Endodermal cell (in vitro differentiated cells): Measurements from ENCODE around the gene CPEB3. TPM values are rescaled to one million over a fixed set of nuclear protein-coding genes. Genes with fewer than 3 reads are reported as not detected.

ENCODE experiments used
- DNase-seq: peaks from one replicate; pipeline ENCODE4 v3.0.0-alpha.2; 2017
- H3K27ac ChIP-seq: 2 replicates; pipeline ENCODE4 v1.5.1; 2013; ENCODE audit warnings: mild to moderate bottlenecking, low read depth, low read length, moderate library complexity
- H3K27me3 ChIP-seq: 2 replicates; pipeline ENCODE4 v1.6.1; 2013; ENCODE audit warnings: mild to moderate bottlenecking, low read length, moderate library complexity; ENCODE audit not compliant: insufficient read depth, control insufficient read depth, poor library complexity, severe bottlenecking
- H3K36me3 ChIP-seq: 2 replicates; pipeline ENCODE4 v1.7.0; 2013; ENCODE audit warnings: mild to moderate bottlenecking, low read length, moderate library complexity; ENCODE audit not compliant: control insufficient read depth, insufficient read depth
- H3K4me1 ChIP-seq: one replicate; pipeline ENCODE4 v1.7.0; 2013; ENCODE audit warnings: low read length; ENCODE audit not compliant: control insufficient read depth, insufficient read depth
- H3K4me3 ChIP-seq: 2 replicates; pipeline ENCODE4 v1.5.1; 2013; ENCODE audit warnings: mild to moderate bottlenecking, low read length, moderate library complexity
- H3K9ac ChIP-seq: 2 replicates; pipeline ENCODE4 v1.6.1; 2013; ENCODE audit warnings: mild to moderate bottlenecking, low read length, moderate library complexity; ENCODE audit not compliant: poor library complexity, severe bottlenecking; ENCODE audit errors: extremely low read depth
- H3K9me3 ChIP-seq: 2 replicates; pipeline ENCODE4 v1.6.1; 2013; ENCODE audit warnings: mild to moderate bottlenecking, low read length, moderate library complexity; ENCODE audit not compliant: control insufficient read depth
- H3K27ac Mint-ChIP-seq: 2 replicates; pipeline ENCODE4 v1.8.0; 2020; ENCODE audit warnings: mixed read lengths
- H3K27me3 Mint-ChIP-seq: 2 replicates; pipeline ENCODE4 v1.8.0; 2021; ENCODE audit warnings: mild to moderate bottlenecking, mixed read lengths; ENCODE audit not compliant: insufficient read depth
- H3K36me3 Mint-ChIP-seq: 2 replicates; pipeline ENCODE4 v1.8.0; 2020; ENCODE audit warnings: low read depth, mixed read lengths
- H3K4me1 Mint-ChIP-seq: 2 replicates; pipeline ENCODE4 v1.8.0; 2020; ENCODE audit warnings: mixed read lengths
- H3K4me3 Mint-ChIP-seq: 2 replicates; pipeline ENCODE4 v1.8.0; 2020; ENCODE audit warnings: mild to moderate bottlenecking, moderate library complexity, mixed read lengths
- H3K9me3 Mint-ChIP-seq: 2 replicates; pipeline ENCODE4 v1.8.0; 2020; ENCODE audit warnings: mild to moderate bottlenecking, mixed read lengths
- WGBS, 2 experiments: methylation state at CpG; one replicate each; pipeline versions ENCODE4 v1.1.5 to v1.1.7; 2013; ENCODE audit warnings: missing lambda C conversion rate in 2 of 2, mixed read lengths in 1 of 2; ENCODE audit not compliant: insufficient coverage in 1 of 2, insufficient read length in 1 of 2; 5-methylcytosine and 5-hydroxymethylcytosine counted together
- total RNA-seq, 2 donors: library from RNA; stranded (reverse); fragmentation: NEBNext Ultra II Directional in 1 of 2; extraction: Animal tissue kit (Norgen Biotek cat#: 25700) in 1 of 2; gene quantifications; 2 replicates in 1 of 2; 3 replicates in 1 of 2; pipeline ENCODE4 v1.2.1, GENCODE V29; 2021
- TF ChIP-seq, protein P1 (sequence below): fragments of 200-600 bp; sonication (generic); conservative IDR thresholded peaks from 2 replicates; pipeline ENCODE4 v1.5.0; 2021; ENCODE audit warnings: antibody characterized with exemption, mild to moderate bottlenecking

Gene CPEB3
- total RNA-seq, 2 donors from 2014 or later, result 1.1 to 1.3 TPM

- no peak overlapping the region for H3K4me3 Mint-ChIP-seq
Observed at GRCh38 chr10:92091965-92092364, 198.9 kb downstream of the CPEB3 start.

DNA sequence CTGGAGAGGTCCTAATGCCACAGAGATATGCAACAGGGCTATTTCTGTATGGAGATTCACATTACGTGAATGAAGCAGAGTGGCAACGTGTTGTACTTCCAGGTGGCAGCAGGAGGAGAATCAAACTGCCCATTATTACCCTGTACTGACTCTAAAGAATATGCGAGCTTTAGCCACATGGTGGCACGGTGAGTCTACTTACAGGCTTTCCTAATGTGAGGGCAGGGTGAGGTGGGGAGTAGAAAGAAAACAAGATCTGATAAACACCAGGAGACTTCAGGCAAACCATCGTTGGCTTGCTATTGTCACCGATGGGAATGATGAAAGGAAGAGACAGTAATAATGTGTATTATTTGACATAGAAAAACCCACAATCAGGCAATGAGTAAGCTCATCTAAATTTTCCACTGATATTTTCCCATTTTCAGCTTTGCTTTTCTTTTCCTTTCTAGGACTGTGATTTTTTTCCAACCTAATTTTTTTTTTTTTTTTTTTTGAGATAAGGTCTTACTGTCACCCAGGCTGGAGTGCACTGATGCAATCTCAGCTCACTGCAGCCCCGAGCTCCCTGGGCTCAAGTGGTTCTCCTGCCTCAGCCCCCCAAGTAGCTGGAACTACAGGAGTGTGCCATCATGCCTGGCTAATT lies 203.0 kb downstream of the CPEB3 start:
- Mint-ChIP-seq H3K9me3 (no peaks in the 10 kb centered on the region), H3K4me1 (peaks cover 2% of the 10 kb centered on the region), H3K27ac (no peak overlapping the region), H3K27me3 (no peaks in the 10 kb centered on the region), H3K36me3 (no peaks in the 10 kb centered on the region), H3K4me3 (no peak overlapping the region)
- Histone ChIP-seq H3K9me3 (no peaks in the 10 kb centered on the region), H3K9ac (no peak overlapping the region), H3K4me3 (no peak overlapping the region), H3K27ac (no peak overlapping the region), H3K36me3 (no peaks in the 10 kb centered on the region), H3K4me1 (no peaks in the 10 kb centered on the region), H3K27me3 (no peaks in the 10 kb centered on the region)
- WGBS, 2 experiments, result 13 to 48% methylated on average over 3 to 7 of the region's 7 CpGs
- DNase-seq, result peak; percentile 93
- TF ChIP-seq, protein P1, sequence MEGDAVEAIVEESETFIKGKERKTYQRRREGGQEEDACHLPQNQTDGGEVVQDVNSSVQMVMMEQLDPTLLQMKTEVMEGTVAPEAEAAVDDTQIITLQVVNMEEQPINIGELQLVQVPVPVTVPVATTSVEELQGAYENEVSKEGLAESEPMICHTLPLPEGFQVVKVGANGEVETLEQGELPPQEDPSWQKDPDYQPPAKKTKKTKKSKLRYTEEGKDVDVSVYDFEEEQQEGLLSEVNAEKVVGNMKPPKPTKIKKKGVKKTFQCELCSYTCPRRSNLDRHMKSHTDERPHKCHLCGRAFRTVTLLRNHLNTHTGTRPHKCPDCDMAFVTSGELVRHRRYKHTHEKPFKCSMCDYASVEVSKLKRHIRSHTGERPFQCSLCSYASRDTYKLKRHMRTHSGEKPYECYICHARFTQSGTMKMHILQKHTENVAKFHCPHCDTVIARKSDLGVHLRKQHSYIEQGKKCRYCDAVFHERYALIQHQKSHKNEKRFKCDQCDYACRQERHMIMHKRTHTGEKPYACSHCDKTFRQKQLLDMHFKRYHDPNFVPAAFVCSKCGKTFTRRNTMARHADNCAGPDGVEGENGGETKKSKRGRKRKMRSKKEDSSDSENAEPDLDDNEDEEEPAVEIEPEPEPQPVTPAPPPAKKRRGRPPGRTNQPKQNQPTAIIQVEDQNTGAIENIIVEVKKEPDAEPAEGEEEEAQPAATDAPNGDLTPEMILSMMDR, result peak; percentile 93

More at GRCh38 chr10:92091965-92092364, 198.9 kb downstream of the CPEB3 start:
- H3K9me3 Mint-ChIP-seq, result no peaks in the 10 kb centered on the region
- Histone ChIP-seq H3K27me3 (no peaks in the 10 kb centered on the region), H3K9me3 (no peaks in the 10 kb centered on the region), H3K9ac (no peak overlapping the region), H3K27ac (no peak overlapping the region), H3K4me3 (no peak overlapping the region), H3K36me3 (no peaks in the 10 kb centered on the region), H3K4me1 (no peaks in the 10 kb centered on the region)
- H3K4me1 Mint-ChIP-seq, result peaks cover 10% of the 10 kb centered on the region
- no peak overlapping the region for H3K27ac Mint-ChIP-seq
- 56 to 78% methylated on average over 1 to 2 of the region's 2 CpGs for WGBS, 2 experiments
- DNase-seq, result no peak
- H3K36me3 Mint-ChIP-seq, result no peaks in the 10 kb centered on the region
- TF ChIP-seq, protein P1, result no peak
- H3K27me3 Mint-ChIP-seq, result no peaks in the 10 kb centered on the region

- H3K4me3 ChIP-seq, result no peak overlapping the region
- no peaks in the 10 kb centered on the region for H3K27me3 Mint-ChIP-seq
- no peak overlapping the region for H3K27ac Mint-ChIP-seq
- H3K27me3 ChIP-seq, result no peaks in the 10 kb centered on the region
- no peak overlapping the region for H3K9ac ChIP-seq
- H3K36me3 Mint-ChIP-seq, result no peaks in the 10 kb centered on the region
- H3K4me3 Mint-ChIP-seq, result no peak overlapping the region
- TF ChIP-seq, protein P1, result no peak
- H3K9me3 Mint-ChIP-seq, result no peaks in the 10 kb centered on the region
- no peak for DNase-seq
- no peaks in the 10 kb centered on the region for H3K4me1 ChIP-seq
- H3K36me3 ChIP-seq, result no peaks in the 10 kb centered on the region
- no peak overlapping the region for H3K27ac ChIP-seq
- no peaks in the 10 kb centered on the region for H3K9me3 ChIP-seq
- H3K4me1 Mint-ChIP-seq, result peaks cover 1% of the 10 kb centered on the region
Observed at GRCh38 chr10:92082583-92083280, 208.1 kb downstream of the CPEB3 start.
